GM21360 (cell line): ENCODE measurements around the gene GRPR.
"Not testable (repeated sequence)": the region's sequence is repeated elsewhere in the genome, so short reads cannot be mapped to it uniquely, and the experiment has no call there.

Experiments
- ATAC-seq: cut with Tn5 transposase; IDR thresholded peaks from one replicate; pipeline ENCODE4 v1.9.1; 2021; ENCODE audit warnings: mild to moderate bottlenecking, moderate library complexity; ENCODE audit not compliant: unreplicated experiment

The GRPR gene

DNA sequence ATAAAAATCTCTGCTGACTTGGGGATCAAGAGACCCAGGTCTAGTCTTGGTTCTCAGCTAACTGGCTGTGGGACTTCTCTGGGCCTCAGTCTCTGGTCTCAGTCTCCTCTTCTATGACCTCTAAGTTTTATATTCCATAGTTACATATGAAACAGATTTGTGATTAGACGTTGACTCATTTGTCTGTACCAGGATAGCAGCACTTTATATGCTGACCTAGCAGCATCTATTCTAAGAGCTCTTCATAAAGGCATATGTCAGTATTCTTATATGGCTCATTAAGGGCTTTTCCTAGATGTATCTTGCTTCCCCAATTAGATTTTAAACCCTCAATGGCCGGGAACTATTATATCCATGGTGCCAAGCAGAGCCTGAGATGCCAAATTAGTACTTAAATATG is 12.7 kb downstream of the GRPR start:
- ATAC-seq = no peak

DNA sequence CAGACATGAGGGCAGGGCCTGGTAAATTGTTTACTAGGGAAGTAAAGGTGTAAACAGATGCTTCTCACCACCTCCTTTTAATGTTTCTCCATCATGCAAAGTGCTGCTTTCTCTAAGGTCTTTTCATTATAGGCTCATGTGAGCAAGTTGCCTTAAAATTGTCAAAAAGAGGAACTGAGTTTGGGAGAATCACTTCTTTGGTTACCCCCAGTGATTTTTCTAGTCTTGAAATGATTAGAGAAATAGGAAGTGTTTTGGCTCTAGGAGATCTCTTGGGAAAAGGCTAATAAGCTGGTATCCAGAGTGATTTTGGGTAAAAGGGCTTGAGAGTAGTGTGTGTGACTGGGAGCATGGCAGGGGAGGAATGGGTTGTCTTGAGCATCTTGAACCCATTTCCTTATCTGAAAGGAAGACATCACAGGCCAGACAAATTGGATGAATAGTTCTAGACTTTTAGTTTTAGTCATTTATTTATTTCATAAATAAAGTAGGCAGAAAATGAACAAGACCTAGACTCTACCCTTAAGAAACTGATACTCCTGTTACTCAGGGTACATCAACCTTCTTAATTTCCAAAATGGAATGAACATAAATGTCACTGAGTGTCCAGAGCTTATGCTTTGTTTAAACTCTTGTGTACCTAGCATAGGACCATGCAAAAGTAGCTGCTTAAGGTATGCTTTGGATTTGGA is 14.2 kb downstream of the GRPR start:
- peak; percentile 82 for ATAC-seq

DNA sequence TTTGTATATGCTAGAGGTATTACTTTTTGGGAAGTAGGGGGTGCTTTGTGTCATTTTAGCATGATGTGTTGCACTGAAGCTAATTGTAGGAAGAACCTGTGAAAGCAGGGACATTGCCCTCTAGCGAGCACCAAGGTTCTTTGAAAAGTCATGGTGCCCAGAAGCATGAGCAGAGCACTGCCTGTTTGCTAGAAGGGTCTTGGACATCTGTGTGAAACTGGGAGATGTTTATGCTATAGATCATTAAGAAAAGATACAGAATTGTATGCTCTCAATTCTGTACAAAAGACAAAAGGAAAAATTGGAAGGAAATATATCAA is 14.7 kb downstream of the GRPR start:
- peak; percentile 36 for ATAC-seq

DNA sequence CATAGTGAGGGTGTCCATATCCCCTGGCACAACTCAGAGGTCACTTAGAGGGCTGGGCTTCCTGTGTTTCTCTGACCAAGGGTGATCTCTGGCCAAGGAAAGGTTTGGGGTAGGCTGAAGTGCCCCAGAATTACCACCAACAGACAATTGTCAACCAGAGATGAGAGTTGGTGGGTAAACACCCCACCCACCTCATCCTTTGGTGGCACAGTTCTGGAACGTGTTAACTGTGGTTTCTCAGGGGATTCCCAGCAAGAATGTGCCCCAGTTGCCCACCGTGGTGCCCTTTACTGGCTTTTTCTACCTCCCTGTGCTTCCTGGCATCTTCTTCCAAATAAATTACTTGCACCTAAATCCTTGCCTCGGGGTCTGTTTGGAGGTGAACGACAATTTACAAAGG is 17.1 kb downstream of the GRPR start:
- ATAC-seq = no peak

DNA sequence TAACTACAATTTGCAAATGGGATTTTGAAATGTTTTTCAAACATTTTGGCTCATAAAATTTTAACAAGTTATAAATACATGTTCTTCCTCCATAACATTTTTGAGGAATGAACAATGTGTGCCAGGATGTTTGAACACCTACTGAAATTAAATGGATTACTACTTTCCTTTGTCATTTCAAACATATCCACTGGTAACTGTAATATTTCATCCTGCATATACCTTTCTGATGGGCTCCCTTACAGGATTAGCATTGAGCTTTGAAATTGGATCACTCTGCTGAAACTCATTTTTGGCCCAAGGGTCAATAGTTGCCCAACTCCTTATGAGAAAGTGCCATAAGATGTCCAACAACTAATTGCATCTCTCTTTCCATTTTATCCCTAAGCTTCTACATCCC is 17.6 kb downstream of the GRPR start:
- no peak for ATAC-seq

DNA sequence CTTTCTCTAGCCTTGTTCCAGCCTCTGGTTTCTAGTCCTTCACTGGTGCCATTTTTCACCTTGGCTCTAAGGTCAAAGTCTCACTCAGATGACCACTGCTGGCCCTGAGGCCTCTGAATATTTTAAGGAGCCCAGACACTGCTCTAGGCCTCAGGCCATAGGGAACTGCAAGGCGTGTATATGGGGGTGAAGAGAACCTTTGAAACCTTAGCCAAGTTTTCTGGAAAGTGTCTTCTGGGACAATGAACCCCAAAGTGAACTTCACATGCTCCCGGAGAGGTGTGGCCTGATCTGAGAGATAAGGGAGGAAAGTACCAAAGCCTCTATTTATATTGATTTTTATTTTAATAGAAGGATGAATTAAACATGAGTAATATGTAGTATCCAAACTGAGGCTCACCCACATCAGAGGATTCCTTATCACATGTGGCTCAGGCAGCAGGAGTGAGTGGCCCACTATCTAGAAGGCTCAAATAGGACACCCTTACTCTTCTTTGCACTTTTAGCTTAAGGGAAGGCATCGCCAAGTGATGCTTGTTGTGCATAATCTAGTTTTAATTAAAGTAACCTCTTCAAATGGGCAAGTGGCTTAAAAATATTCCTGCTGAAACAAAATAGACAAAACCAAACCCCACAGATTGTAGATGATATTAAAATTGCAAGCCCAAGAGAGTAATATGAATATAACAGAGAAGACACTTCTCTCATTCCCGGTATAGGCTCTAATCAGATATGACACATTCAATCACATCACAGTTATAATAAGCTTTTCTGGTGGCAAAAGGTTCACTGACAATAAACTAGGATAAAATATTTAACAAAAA is 18.3 kb downstream of the GRPR start:
- ATAC-seq = no peak

DNA sequence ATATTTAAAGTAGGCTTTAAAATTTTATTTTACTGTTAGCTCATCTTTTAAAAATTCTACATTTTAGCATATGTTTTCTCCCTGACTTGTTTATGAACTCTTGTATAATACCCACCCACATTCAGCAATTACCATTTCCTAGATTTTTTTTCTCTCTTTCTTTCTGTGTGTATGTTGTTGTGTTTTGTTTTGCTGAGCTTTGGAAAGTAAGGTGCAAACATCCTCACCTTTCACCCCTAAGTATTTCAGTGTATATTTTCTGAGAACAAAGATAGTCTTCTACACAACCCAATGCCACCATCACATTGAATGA is 18.8 kb downstream of the GRPR start:
- ATAC-seq = no peak

DNA sequence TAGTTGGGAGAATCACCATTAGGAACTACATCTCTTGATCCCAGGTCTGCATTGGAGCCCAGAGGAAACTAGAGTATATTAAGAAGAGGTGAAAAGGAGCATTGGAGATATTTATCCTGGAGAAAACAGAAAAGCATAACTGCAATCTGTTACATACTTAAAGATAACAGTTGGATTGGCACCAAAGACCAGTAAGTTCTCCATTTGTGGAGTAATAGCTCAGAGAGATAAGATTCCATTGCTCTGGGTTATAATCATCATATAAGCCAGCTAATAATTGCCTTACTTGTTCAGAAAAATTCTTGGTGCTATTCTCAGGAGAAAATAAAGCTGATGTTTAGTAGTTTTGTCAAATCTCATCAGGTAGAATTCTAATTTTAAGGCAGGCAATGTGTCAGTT is 20.6 kb downstream of the GRPR start:
- no peak for ATAC-seq

DNA sequence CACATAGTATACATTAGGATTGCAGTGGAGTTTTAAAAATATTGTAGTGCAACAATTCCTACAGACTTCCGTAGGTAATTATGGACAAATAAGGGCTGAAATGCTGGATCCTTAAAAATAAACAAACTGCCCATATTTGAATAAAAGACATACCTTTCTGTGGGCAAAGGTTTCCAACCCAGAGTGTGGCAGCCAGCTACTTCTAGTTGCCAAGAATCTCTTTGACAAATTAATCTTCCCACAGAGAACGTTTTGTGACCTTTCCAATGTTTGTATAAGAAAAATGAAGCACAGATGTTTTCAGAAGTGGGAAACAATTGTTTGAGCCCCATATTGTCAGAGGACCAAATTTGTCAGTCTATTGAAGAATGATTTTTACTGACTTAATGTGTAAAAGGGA is 21.1 kb downstream of the GRPR start:
- ATAC-seq = no peak

DNA sequence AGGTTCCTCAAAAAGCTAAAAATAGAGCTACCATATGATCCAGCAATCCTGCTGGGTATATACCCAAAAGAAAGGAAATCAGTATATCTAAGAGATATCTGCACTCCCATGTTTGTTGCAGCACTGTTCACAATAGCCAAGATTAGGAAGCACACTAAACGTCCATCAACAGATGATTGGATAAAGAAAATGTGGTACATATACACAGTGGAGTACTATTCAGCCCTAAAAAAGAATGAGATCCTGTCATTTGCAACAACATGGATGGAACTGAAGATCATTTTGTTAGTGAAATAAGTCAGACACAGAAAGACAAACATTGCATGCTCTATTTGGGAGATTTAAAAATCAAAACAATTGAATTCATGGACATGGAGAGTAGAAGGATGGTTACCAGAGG is 21.7 kb downstream of the GRPR start:
- ATAC-seq = not testable (repeated sequence)

DNA sequence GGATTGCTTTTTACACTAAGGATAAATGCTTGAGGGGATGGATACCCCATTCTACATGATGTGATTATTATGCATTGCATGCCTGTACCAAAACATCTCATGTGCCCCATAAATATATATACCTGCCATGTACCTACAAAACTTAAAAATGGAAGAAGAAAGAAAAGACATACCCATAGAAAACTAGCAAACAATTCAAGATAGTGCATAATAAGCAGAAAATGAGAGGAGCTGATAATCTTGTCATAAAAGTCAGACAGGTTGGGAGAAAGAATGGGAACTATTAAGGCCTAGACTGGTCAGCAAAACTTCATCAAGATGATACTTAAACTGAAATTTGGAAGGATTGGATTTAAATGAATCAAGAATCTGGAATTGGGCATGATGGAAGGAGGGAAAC is 22.3 kb downstream of the GRPR start:
- ATAC-seq = no peak

DNA sequence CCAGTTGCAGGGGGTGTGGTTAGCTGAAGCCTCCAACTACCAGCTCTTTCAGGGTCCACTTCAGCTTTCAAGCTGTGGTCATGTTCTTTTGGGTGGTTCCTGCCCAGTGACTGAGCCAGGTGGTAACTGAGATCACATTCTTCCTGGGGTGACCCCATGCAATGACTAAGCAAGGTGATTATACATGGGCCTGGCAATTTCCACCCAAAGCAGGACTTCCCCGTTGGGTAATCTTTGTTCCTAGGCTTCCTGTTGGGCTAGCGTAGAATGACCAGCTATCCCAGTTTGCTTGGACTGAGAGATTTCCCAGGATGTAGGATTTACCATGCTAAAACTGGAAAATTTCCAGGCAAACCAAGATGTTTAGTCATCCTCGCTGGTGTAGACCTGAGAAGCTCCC is 25.5 kb downstream of the GRPR start:
- ATAC-seq = no peak

DNA sequence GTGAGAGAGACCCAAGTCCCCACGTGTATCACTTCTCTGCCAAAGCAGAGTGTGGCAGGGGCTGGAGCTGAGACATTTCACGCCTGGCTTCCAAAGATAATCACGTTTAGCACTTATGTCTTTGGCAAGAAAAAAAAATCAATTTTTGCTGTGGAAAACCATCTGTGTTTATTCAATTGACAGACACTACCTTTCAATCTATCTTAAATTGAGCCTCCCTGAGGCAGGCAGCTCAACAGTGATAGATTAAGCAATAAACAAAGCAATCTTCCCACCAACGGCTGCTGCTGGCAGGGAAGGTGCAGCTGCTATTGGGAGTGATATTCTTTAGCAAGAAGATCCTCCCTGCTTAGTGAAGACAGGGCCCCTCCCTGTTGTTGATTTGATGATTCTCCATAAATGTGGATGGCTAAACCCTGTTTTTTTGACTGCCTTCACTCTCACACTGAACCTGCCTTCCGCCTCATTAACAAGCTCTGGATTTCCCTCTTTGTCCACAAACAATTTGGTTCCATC is 32.3 kb downstream of the GRPR start:
- ATAC-seq = no peak

DNA sequence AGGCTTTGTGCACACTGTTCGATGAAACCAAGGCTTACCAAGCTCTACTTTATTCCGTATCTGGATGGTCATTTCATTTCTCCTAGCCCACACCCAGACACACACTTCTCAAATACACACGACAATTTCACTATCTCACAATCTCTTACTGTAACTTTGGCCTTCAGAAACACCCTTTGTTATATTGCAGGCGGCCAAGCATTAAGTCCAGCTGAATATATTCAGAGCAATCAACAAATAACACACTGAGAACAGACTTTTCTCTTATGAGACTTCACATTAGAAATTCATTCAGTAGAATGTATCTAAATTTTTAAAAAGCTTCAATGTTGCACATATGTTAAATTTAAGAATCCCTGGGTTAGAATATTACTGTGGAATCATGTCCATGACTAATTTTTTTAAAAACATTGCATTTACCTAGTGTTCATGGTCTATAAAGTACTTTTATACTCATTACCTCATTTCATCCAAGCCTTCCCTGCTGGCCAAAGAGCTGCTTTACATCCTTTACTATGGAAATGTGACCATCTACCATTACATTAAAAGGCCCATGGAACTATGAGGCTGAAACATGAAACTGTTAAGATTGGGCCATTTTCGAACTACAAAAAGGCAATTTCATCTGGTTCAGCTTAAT is 33.4 kb downstream of the GRPR start:
- ATAC-seq = no peak

DNA sequence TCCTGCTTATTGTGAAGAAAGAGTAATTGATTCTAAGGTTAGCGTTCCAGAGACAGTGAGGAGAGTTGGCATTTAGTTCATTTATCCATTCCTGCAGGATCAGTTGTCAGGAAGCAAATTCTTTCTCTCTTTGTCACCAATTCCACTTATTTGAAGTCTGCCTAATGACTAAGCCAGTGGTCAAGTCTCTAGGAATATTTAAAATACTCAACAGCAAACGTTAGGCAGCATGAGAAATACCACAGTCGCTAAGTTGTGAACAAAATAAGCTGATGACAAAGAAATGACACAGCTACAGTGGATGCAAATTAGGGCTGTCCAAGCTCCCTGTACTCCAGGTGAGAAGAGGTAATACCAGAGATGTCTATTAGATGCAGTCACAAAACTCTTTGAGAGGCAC is 37.4 kb downstream of the GRPR start:
- no peak for ATAC-seq

DNA sequence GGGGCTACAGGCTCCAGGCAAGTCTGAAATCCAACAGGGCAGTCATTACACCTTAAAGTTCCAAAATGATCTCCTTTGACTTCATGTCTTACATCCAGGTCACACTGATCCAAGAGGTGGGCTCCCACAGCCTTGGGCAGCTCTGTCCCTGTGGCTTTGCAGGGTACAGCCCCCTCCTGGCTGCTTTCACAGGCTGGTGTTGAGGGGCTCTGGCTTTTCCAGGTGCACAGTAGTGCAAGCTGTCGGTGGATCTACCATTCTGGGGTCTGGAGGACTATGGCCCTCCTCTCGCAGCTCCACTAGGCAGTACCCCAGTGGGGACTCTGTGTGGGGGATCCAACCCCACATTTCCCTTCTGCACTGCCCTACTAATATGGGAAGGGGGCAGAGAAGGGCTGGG is 37.8 kb downstream of the GRPR start:
- ATAC-seq = not testable (repeated sequence)

DNA sequence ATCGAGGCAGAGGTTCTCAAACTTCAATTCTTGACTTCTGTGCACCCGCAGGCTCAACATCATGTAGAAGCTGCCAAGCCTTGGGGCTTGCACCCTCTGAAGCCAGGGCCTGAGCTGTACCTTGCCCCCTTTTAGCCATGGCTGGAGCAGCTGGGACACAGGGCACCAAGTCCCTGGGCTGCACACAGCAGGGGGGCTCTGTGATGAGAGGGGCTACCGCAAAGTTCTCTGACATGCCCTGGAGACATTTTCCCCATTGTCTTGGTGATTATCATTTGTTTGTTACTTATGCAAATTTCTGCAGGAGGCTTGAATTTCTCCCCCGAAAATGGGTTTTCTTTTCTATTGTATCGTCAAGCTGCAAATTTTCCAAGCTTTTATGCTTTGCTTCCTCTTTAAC is 39.0 kb downstream of the GRPR start:
- no peak for ATAC-seq

DNA sequence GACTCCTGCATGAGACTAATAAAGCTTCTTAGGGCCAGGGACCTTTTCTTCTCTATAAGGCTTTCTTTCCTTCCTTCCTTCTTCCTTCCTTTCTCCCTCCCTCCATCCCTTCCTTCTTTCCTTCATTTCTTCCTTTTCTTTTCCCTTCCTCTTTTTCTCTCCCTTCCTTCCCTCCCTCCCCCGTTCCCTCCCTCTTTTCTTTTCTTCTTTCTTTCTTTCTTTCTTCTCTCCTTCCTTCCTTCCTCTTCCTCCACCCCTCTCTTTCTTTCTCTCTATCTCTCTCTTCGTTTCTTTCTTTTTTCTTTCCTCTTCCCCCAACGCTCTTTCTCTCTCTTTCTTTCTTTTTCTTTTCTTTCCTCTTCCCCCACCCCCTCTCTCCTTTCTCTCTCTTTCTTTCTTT is 41.4 kb downstream of the GRPR start:
- no peak for ATAC-seq

DNA sequence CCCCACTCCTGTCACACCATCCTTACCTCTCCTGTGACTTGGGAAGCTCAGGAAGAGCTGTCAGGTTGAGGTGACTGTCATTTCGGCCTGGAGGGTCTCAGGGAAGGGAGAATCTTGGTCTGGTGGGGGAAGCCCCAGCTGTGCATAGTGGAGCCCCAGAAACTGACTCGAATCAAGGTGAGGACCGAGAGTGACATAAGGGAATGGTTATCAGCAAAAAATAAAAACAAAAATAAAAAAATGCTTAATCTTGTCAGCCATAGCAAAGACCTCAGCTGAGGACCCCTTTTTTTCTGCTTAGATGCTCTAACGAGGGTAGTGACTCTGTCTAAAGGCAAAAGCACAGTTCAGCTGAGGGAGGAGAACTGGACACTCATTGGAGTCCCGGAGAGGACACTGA is 43.8 kb downstream of the GRPR start, which contains the start of gene MAGEB17:
TSS of gene MAGEB17 (plus strand) at position 301 of the 400 bp plus-strand sequence. CDS start 2,902 bp downstream, outside the sequence.
- no peak for ATAC-seq

DNA sequence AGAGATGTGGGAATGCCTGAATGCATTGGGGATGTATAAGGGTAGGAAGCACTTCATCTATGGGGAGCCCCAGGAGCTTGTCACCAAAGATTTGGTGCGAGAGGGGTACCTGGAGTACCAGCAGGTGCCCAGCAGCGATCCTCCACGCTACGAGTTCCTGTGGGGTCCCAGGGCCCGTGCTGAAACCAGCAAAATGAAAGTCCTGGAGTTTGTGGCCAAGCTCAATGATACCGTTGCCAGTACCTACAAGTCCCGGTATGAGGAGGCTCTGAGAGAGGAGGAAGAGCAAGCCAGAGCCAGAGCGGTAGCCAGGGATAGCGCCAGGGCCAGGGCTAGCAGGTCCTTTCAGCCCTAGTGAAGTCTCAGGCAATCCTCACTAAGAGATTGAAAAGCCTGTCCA is 47.7 kb downstream of the GRPR start:
- no peak for ATAC-seq

DNA sequence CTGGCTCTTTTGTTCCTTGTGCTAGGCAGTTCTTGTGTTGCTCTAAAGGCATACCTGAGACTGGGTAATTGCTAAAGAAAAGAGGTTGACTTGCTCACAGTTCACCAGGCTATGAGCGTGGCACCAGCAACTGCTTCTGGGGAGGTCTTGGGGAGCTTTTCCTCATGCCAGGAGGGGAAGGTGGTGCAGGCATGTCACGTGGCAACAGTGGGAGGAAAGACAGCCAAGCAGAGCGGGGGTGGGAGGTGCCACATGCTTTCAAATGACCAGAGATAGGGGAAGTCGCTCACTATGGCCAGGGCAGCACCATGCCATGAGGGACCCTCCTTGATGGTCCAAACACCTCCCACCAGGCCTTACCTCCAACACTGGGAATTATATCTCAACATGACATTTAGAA is 48.6 kb downstream of the GRPR start:
- ATAC-seq = no peak

DNA sequence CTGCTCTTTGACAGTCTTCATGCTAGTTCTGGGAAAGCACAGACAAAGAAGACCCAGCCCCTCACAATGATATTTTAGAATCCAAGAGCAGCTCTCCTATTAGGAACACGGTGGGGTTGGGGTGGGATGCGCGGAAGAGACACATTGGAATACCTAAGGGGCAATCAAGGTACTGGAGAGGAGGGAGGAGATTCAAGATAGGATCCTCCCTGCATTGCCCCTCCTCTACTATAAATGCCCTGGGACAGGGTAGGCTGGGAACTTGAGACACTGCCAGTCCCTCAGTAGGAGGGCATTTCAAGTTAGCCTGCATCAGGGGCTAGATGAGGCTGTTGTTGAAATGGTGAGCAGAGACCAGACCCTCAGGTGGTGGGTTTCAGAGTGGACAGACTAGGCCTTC is 49.0 kb downstream of the GRPR start:
- ATAC-seq = no peak
